SK-N-SH treated with all-trans-retinoic acid at 6 μM for 48 hours (cell line): ENCODE measurements around the gene IZUMO1R.

ENCODE experiments used
- ARNTL ChIP-seq: fragments of 450-650 bp; formaldehyde crosslinking; IDR thresholded peaks from 2 replicates; pipeline ENCODE4 v1.5.0; 2020; ENCODE audit warnings: low read depth, mild to moderate bottlenecking, moderate library complexity, borderline replicate concordance
- CREB5 ChIP-seq: fragments of 250-450 bp; sonication (Bioruptor Pico); IDR thresholded peaks from 2 replicates; pipeline ENCODE4 v1.5.1; 2020; ENCODE audit warnings: low read depth, mild to moderate bottlenecking, moderate library complexity
- GLIS3 ChIP-seq: fragments of 250-450 bp; sonication (Bioruptor Pico); IDR thresholded peaks from 2 replicates; pipeline ENCODE4 v1.5.0; 2020; ENCODE audit warnings: mild to moderate bottlenecking, moderate library complexity
- PATZ1 ChIP-seq: fragments of 250-450 bp; sonication (Bioruptor Pico); IDR thresholded peaks from 2 replicates; pipeline ENCODE4 v1.8.0; 2020; ENCODE audit warnings: mild to moderate bottlenecking, moderate library complexity, borderline replicate concordance
- PPARA ChIP-seq: fragments of 250-450 bp; sonication (Bioruptor Pico); IDR thresholded peaks from 2 replicates; pipeline ENCODE4 v1.5.0; 2020; ENCODE audit warnings: mild to moderate bottlenecking, borderline replicate concordance
- RARB ChIP-seq: fragments of 250-450 bp; sonication (Bioruptor Pico); IDR thresholded peaks from 2 replicates; pipeline ENCODE4 v1.8.0; 2021; ENCODE audit warnings: mild to moderate bottlenecking, moderate library complexity
- TCF4 ChIP-seq: fragments of 250-450 bp; sonication (Bioruptor Pico); IDR thresholded peaks from 2 replicates; pipeline ENCODE4 v1.8.0; 2021; ENCODE audit warnings: mild to moderate bottlenecking, moderate library complexity, borderline replicate concordance
- ZC3H10 ChIP-seq: fragments of 250-450 bp; sonication (Bioruptor Pico); IDR thresholded peaks from 2 replicates; pipeline ENCODE4 v1.5.1; 2021; ENCODE audit warnings: mild to moderate bottlenecking, moderate library complexity
- ZFP3 ChIP-seq: fragments of 250-450 bp; sonication (Bioruptor Pico); IDR thresholded peaks from 2 replicates; pipeline ENCODE4 v1.5.0; 2020; ENCODE audit warnings: mild to moderate bottlenecking, moderate library complexity
- ZNF565 ChIP-seq: fragments of 450-650 bp; formaldehyde crosslinking; conservative IDR thresholded peaks from 2 replicates; pipeline ENCODE4 v1.5.0; 2020; ENCODE audit warnings: low read depth, mild to moderate bottlenecking, moderate library complexity
- ZNF8 ChIP-seq: fragments of 450-650 bp; formaldehyde crosslinking; IDR thresholded peaks from 2 replicates; pipeline ENCODE4 v1.5.0; 2020; ENCODE audit warnings: mild to moderate bottlenecking, moderate library complexity
- TF ChIP-seq, protein P1 (sequence below): fragments of 250-450 bp; sonication (Bioruptor Pico); IDR thresholded peaks from 2 replicates; pipeline ENCODE4 v1.5.1; 2021; ENCODE audit warnings: mild to moderate bottlenecking, moderate library complexity

DNA sequence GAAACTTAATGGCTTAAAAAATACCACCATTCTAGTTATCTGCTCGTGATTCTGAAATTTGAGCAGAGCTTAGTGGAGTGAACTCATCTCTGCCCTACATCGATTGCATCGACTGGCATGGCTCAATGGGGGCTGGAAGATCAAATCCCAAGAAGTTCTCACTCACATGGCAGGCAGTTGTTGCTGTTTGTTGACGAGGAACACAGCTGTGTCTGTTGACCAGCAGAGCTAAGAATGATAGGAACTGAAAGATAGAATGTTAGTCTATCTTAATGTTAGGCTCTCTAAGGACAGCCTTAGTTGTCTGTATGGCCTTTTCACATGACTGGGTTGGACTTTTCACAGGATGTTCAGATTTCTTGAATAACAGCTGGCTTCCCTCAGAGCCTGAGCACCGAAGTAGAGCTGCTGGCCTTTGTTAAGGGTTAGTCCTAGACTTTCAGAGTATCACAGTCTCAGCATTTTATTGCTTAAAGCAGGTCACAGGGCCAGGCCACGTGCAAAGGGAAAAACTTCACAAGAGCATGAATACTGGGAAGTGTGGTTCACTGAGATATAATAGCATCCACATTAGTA lies 31.6 kb upstream of the IZUMO1R start:
- TF ChIP-seq PPARA (CRISPR knock-in tag) (no peak), ZNF8 (CRISPR knock-in tag) (no peak), GLIS3 (no peak), RARB (no peak), ZC3H10 (CRISPR knock-in tag) (no peak), TCF4 (no peak), ZFP3 (CRISPR knock-in tag) (no peak), PATZ1 (CRISPR knock-in tag) (no peak), CREB5 (CRISPR knock-in tag) (no peak), ARNTL (CRISPR knock-in tag) (no peak), ZNF565 (no peak)
- TF ChIP-seq, protein P1, sequence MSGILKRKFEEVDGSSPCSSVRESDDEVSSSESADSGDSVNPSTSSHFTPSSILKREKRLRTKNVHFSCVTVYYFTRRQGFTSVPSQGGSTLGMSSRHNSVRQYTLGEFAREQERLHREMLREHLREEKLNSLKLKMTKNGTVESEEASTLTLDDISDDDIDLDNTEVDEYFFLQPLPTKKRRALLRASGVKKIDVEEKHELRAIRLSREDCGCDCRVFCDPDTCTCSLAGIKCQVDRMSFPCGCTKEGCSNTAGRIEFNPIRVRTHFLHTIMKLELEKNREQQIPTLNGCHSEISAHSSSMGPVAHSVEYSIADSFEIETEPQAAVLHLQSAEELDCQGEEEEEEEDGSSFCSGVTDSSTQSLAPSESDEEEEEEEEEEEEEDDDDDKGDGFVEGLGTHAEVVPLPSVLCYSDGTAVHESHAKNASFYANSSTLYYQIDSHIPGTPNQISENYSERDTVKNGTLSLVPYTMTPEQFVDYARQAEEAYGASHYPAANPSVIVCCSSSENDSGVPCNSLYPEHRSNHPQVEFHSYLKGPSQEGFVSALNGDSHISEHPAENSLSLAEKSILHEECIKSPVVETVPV = no peak
